ENCODE results near the gene TMCC2. TPM values are rescaled to one million over a fixed set of nuclear protein-coding genes. Genes with fewer than 3 reads are reported as not detected.

TMCC2 gene
- total RNA-seq, 1 donor from 2014 or later, result 0.53 TPM

- H3K27me3 ChIP-seq (ENCODE audit: control insufficient read depth, insufficient read depth, low read length), result no peaks in the 10 kb centered on the region
- no peak for TF ChIP-seq CTCF (IDR thresholded peaks at IDR 0.05; ENCODE audit: insufficient read depth, low read length, severe bottlenecking)
- H3K36me3 ChIP-seq (ENCODE audit: control insufficient read depth, insufficient read depth, low read length), result no peaks in the 10 kb centered on the region
- FAIRE-seq (no peak), DNase-seq (ENCODE audit: low read depth) (no peak)
- H3K4me3 ChIP-seq (ENCODE audit: low read depth, low read length), result no peak overlapping the region
Observed at GRCh38 chr1:205217418-205217817, 10.3 kb upstream of the TMCC2 start.

- DNase-seq (ENCODE audit: low read depth) (no peak), FAIRE-seq (no peak)
- Histone ChIP-seq H3K36me3 (ENCODE audit: control insufficient read depth, insufficient read depth, low read length) (no peaks in the 10 kb centered on the region), H3K4me3 (ENCODE audit: low read depth, low read length) (no peak overlapping the region), H3K27me3 (ENCODE audit: control insufficient read depth, insufficient read depth, low read length) (no peaks in the 10 kb centered on the region)
- no peak for TF ChIP-seq CTCF (IDR thresholded peaks at IDR 0.05; ENCODE audit: insufficient read depth, low read length, severe bottlenecking)
Observed at GRCh38 chr1:205220421-205220820, 7.3 kb upstream of the TMCC2 start.

- H3K4me3 ChIP-seq (ENCODE audit: low read depth, low read length), result no peak overlapping the region
- no peaks in the 10 kb centered on the region for H3K36me3 ChIP-seq (ENCODE audit: control insufficient read depth, insufficient read depth, low read length)
- H3K27me3 ChIP-seq (ENCODE audit: control insufficient read depth, insufficient read depth, low read length), result no peaks in the 10 kb centered on the region
- no peak for TF ChIP-seq CTCF (IDR thresholded peaks at IDR 0.05; ENCODE audit: insufficient read depth, low read length, severe bottlenecking)
- DNase-seq (ENCODE audit: low read depth), result no peak
- no peak for FAIRE-seq
Observed at GRCh38 chr1:205224736-205225135, 3.0 kb upstream of the TMCC2 start.

GRCh38 chr1:205225901-205226765 is 1.6 kb upstream of the TMCC2 start:
- TF ChIP-seq CTCF (IDR thresholded peaks at IDR 0.05; ENCODE audit: insufficient read depth, low read length, severe bottlenecking), result no peak
- H3K36me3 ChIP-seq (ENCODE audit: control insufficient read depth, insufficient read depth, low read length), result no peaks in the 10 kb centered on the region
- FAIRE-seq, result no peak
- DNase-seq (ENCODE audit: low read depth), result peak; percentile 74
- H3K4me3 ChIP-seq (ENCODE audit: low read depth, low read length), result no peak overlapping the region
- no peaks in the 10 kb centered on the region for H3K27me3 ChIP-seq (ENCODE audit: control insufficient read depth, insufficient read depth, low read length)

GRCh38 chr1:205226868-205227583 is 720 bp upstream of the TMCC2 start:
- DNase-seq (ENCODE audit: low read depth), result peak; percentile 97
- H3K4me3 ChIP-seq (ENCODE audit: low read depth, low read length), result peak overlapping the region; percentile 43
- no peak for FAIRE-seq
- no peak for TF ChIP-seq CTCF (IDR thresholded peaks at IDR 0.05; ENCODE audit: insufficient read depth, low read length, severe bottlenecking)
- H3K27me3 ChIP-seq (ENCODE audit: control insufficient read depth, insufficient read depth, low read length), result no peaks in the 10 kb centered on the region
- no peaks in the 10 kb centered on the region for H3K36me3 ChIP-seq (ENCODE audit: control insufficient read depth, insufficient read depth, low read length)
